Measurements from ENCODE around the gene PRODH2.
"Not testable (repeated sequence)": the region's sequence is repeated elsewhere in the genome, so short reads cannot be mapped to it uniquely, and the experiment has no call there.

PRODH2 gene

GRCh38 chr19:35842666-35843272, 30.1 kb upstream of the PRODH2 start:
- in situ Hi-C loops (cut with MboI; ENCODE audit: low pct_unique_long_range_greater_than_20kb, low sequenced_read_pairs, unreplicated experiment), result no loop called here
- TF ChIP-seq CTCF (IDR thresholded peaks at IDR 0.05; ENCODE audit: extremely low read depth, insufficient read depth, missing control alignments), result no peak
- no peak for DNase-seq (ENCODE audit: low spot score)

- in situ Hi-C loops (cut with MboI; ENCODE audit: low pct_unique_long_range_greater_than_20kb, low sequenced_read_pairs, unreplicated experiment), result no loop called here
- TF ChIP-seq CTCF (IDR thresholded peaks at IDR 0.05; ENCODE audit: extremely low read depth, insufficient read depth, missing control alignments), result no peak
- DNase-seq (ENCODE audit: low spot score), result no peak
Observed at GRCh38 chr19:35841961-35842595, 29.4 kb upstream of the PRODH2 start.

GRCh38 chr19:35836096-35836495, 23.5 kb upstream of the PRODH2 start:
- in situ Hi-C loops (cut with MboI; ENCODE audit: low pct_unique_long_range_greater_than_20kb, low sequenced_read_pairs, unreplicated experiment); DNase-seq (ENCODE audit: low spot score): not testable (repeated sequence)

- TF ChIP-seq CTCF (IDR thresholded peaks at IDR 0.05; ENCODE audit: extremely low read depth, insufficient read depth, missing control alignments), result no peak
- no peak for DNase-seq (ENCODE audit: low spot score)
- in situ Hi-C loops (cut with MboI; ENCODE audit: low pct_unique_long_range_greater_than_20kb, low sequenced_read_pairs, unreplicated experiment), result no loop called here
Observed at GRCh38 chr19:35833972-35834371, 21.3 kb upstream of the PRODH2 start.

- TF ChIP-seq CTCF (IDR thresholded peaks at IDR 0.05; ENCODE audit: extremely low read depth, insufficient read depth, missing control alignments), result no peak
- no peak for DNase-seq (ENCODE audit: low spot score)
- in situ Hi-C loops (cut with MboI; ENCODE audit: low pct_unique_long_range_greater_than_20kb, low sequenced_read_pairs, unreplicated experiment), result no loop called here
Observed at GRCh38 chr19:35832054-35832453, 19.4 kb upstream of the PRODH2 start.

- in situ Hi-C loops (cut with MboI; ENCODE audit: low pct_unique_long_range_greater_than_20kb, low sequenced_read_pairs, unreplicated experiment), result no loop called here
- no peak for TF ChIP-seq CTCF (IDR thresholded peaks at IDR 0.05; ENCODE audit: extremely low read depth, insufficient read depth, missing control alignments)
- DNase-seq (ENCODE audit: low spot score), result no peak
Observed at GRCh38 chr19:35830986-35831385, 18.3 kb upstream of the PRODH2 start.

GRCh38 chr19:35828692-35829301, 16.2 kb upstream of the PRODH2 start:
- no peak for DNase-seq (ENCODE audit: low spot score)
- in situ Hi-C loops (cut with MboI; ENCODE audit: low pct_unique_long_range_greater_than_20kb, low sequenced_read_pairs, unreplicated experiment), result no loop called here
- TF ChIP-seq CTCF (IDR thresholded peaks at IDR 0.05; ENCODE audit: extremely low read depth, insufficient read depth, missing control alignments), result no peak

All from GM13977 (cell line).